T1000 (cell line): ENCODE results near the gene TJP3.

ENCODE experiments used
- DNase-seq: peaks from one replicate; lab custom pipeline; 2025; ENCODE audit warnings: mixed read lengths; lab: John Stamatoyannopoulos, UW

TJP3 gene

GRCh38 chr19:3716147-3716668 lies 8.0 kb downstream of the TJP3 start:
- DNase-seq = no peak

DNA sequence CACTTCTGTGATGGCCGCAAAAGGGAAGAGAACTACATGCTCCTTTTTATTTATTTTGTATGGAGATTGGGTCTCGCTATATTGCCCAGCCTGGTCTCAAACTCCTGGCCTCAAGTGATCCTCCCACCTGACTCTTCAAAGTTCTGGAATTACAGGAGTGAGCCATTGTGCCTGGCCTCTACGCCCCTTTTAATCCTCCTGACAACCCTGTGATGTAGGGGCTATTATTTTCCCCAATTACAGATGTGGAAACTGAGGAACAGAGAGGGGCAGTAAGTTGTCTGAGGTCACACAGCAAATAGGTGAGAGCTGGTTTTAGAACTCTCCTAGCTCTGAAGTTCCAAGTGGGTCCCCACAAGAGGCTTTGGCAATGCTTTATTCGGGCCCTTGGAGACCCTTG lies 11.7 kb downstream of the TJP3 start:
- no peak for DNase-seq

- DNase-seq = no peak
Measured at GRCh38 chr19:3720349-3720917, 12.2 kb downstream of the TJP3 start.

DNA sequence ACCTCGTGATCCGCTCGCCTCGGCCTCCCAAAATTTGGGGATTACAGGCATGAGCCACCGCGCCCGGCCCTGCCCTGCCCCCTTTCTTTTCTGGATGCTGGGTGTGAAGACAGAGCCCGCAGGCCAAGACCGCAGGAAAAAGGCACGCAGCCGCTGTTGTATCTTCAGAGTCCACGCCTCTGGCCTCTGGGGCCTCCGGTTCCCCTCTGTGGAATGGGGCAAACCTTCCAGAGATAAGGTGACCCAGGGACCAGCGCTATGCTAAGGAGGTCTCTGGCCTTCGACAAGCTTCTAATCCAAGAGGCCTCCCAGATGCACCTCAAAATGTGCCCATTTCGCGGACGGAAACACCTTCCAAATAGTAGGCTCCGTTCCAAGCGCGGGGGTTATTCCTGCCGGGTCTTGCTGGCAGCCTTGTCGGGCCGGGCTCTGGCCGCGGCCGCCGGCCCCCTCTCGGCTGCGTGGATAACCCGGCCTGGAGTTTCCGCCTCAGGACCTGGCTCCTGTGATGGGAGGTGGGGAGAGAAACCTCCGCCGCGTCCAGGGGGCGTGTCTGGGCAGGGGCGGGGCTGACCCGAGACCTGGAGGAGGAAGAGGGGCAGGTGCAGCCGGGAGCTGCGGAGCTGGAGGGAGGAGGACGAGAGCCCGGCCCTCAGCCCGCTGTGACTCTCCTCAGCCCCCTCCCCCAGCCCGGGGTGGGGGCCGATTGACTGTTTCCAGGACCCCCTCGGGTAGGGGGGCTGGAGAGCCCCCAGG lies 13.1 kb downstream of the TJP3 start:
- DNase-seq = no peak

- DNase-seq = no peak
Measured at GRCh38 chr19:3721887-3722442, 13.8 kb downstream of the TJP3 start.

GRCh38 chr19:3722443-3723109 lies 14.4 kb downstream of the TJP3 start:
- no peak for DNase-seq

DNA sequence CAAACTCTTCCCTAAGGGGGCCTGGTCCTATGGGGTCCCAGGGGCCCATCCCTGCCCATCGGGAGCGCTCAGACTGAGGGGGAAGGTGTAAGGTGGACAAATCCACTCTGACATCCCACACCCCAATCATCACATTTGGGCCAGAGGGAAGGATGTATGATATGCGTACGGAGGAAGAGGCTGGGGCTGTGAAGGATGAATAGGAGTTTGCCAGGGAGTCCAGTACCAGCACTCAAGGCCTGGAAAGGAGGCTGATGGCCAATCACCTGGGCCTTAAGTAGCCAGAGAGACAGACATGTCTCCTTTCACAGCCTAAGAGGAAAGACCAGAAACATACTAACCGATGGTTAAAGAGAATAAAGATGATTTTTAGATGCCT lies 14.9 kb downstream of the TJP3 start:
- DNase-seq = no peak

GRCh38 chr19:3723883-3724282 lies 15.7 kb downstream of the TJP3 start:
- DNase-seq = no peak

DNA sequence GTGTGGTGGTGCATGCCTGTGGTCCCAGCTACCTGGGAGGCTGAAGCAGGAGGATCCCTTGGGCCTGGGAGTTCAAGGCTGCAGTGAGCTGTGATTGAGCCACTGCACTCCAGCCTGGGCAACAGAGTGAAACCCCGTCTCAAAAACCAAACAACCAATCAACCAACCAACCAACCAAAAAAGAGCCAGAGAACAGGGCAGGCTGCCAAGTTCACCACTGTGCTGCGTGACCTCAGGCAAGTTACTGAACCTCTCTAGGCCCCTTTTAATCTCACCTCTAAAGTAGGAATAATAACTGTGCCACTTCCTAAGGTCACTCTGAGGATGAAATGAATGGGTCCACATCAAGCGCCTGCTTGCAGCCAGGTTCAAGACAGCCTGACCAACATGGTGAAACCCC lies 16.9 kb downstream of the TJP3 start:
- DNase-seq = no peak

- DNase-seq = no peak
Measured at GRCh38 chr19:3725640-3726310, 17.6 kb downstream of the TJP3 start.

- no peak for DNase-seq
Measured at GRCh38 chr19:3730457-3730958, 22.3 kb downstream of the TJP3 start.

- DNase-seq = no peak
Measured at GRCh38 chr19:3732108-3732507, 23.9 kb downstream of the TJP3 start.

- DNase-seq = no peak
Measured at GRCh38 chr19:3733549-3734309, 25.5 kb downstream of the TJP3 start.

DNA sequence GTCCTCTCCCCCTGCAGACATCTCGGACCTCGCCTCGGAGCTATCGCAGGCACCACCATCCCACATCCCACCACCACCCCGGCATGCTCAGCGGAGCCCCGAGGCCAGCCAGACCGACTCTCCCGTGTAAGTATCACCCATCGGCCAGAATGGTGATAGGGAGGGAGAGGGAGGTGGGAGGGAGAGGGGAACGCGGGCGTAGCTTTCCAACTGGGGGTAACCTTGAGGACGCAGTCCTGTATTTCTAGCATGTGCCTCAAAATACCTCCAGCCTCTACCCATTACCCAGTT lies 26.1 kb downstream of the TJP3 start:
- no peak for DNase-seq

- no peak for DNase-seq
Measured at GRCh38 chr19:3736106-3736724, 28.0 kb downstream of the TJP3 start.

DNA sequence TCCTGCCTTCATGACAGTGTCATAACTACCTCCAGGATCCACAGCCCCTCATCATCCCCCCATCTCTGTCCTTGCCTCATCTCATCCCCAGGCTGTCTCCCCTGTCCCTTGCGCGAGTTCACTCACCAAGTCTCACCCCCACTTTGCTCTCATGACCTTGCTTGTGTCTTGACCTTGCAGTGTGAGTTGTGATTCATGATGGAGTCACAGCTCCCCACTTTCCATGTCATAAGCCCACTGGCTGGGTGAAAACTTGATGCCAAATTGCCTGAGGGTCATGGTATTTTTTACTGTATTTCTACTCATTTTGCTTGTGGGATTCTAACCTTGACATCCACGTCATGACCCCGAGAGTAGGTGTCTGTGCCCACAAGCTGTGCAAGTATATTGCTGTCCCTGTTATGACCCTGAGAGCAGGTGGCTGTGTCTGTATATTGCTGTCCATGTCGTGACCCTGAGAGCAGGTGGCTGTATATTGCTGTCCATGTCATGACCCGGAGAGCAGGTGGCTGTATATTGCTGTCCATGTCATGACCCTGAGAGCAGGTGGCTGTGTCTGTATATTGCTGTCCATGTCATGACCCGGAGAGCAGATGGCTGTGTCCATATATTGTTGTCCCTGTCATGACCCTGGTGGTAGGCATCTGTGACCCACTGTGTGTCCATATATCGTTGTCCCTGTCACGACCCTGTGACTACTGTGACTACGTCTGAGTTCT lies 29.5 kb downstream of the TJP3 start:
- DNase-seq = no peak

GRCh38 chr19:3738477-3739220 lies 30.5 kb downstream of the TJP3 start:
- DNase-seq = no peak

- DNase-seq = no peak
Measured at GRCh38 chr19:3740431-3740830, 32.2 kb downstream of the TJP3 start.

- no peak for DNase-seq
Measured at GRCh38 chr19:3743486-3743885, 35.3 kb downstream of the TJP3 start.
